Mucosa of descending colon (tissue), 3 donors: Measurements from ENCODE around the gene TDRD9. TPM values are rescaled to one million over a fixed set of nuclear protein-coding genes. Genes with fewer than 3 reads are reported as not detected.

Experiments used
- ATAC-seq: fragments of 200-7000 bp; cut with Tn5 transposase; one replicate; pipeline ENCODE4 v1.9.1; 2020; ENCODE audit warnings: mild to moderate bottlenecking, moderate library complexity
- DNase-seq, 3 donors: peaks; one replicate each; pipeline ENCODE4 v3.0.0-alpha.2; 2020
- H3K36me3 ChIP-seq: fragments of 200-600 bp; one replicate; pipeline ENCODE4 v1.8.0; 2021; ENCODE audit warnings: low read depth, mild to moderate bottlenecking
- H3K4me1 ChIP-seq: fragments of 200-600 bp; one replicate; pipeline ENCODE4 v1.8.0; 2021; ENCODE audit warnings: low read depth, mild to moderate bottlenecking
- H3K4me3 ChIP-seq: fragments of 200-600 bp; one replicate; pipeline ENCODE4 v1.8.0; 2021; ENCODE audit warnings: mild to moderate bottlenecking
- H3K9me3 ChIP-seq: fragments of 200-600 bp; one replicate; pipeline ENCODE4 v1.8.0; 2021; ENCODE audit warnings: mild to moderate bottlenecking
- intact Hi-C, 2 donors: fragments of 100-400 bp; cut with DNase I in 1 of 2; cut with micrococcal nuclease in 1 of 2; formaldehyde crosslinking; loops; one replicate each; pipeline versions ENCODE4 v1.11.0 to v1.11.1; 2022; cut with DNase I, micrococcal nuclease
- total RNA-seq, 3 donors: library from RNA; stranded (reverse); fragmentation: NEBNext Ultra II Directional in 2 of 3; extraction: Animal tissue kit (Norgen Biotek cat#: 25700) in 2 of 3; gene quantifications; one replicate each; pipeline versions ENCODE4 v1.2.1 to v1.2.4, GENCODE V29; 2021 to 2023
- TF ChIP-seq, protein P1 (sequence below): fragments of 200-600 bp; IDR thresholded peaks from one replicate; pipeline ENCODE4 v1.8.0; 2022; ENCODE audit warnings: antibody characterized with exemption, mild to moderate bottlenecking
- donor health status: DM: no; HTN: no; CAD: no; lungs with moderate emphysema.
- donor health status: DM: no; HTN: no; CAD: no.
- donor health status: DM: no; HTN: yes; CAD: no.

The TDRD9 gene
- total RNA-seq, 3 donors from 2014 or later: 0.39 to 0.98 (median 0.63) TPM

DNA sequence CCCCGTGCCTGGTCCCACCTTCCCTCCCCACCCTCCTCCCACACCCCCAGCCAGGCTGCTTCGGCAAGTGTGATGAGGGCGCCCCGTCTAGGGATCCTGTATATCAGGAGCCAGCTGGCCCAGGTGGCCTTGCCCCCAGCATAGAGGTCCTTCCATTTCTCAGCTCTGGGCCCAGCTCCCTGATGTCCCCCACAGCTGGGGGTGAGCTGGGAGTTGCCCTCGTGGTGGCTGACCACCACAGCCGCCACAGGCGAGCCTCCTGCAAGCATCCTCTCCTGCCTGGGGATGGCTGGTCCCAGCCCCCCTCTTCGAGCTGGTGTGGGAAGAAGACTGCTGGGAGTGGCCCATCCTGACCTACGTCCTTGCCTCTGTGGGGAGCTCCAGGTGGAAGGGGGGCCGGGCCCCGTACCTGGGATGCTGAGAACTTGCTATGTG, 164.7 kb downstream of the TDRD9 start:
- no peak overlapping the region for H3K4me3 ChIP-seq
- DNase-seq (peak in 1 of 3 donors; percentile 35), ATAC-seq (no peak)
- H3K9me3 ChIP-seq: no peaks in the 10 kb centered on the region
- TF ChIP-seq, protein P1, sequence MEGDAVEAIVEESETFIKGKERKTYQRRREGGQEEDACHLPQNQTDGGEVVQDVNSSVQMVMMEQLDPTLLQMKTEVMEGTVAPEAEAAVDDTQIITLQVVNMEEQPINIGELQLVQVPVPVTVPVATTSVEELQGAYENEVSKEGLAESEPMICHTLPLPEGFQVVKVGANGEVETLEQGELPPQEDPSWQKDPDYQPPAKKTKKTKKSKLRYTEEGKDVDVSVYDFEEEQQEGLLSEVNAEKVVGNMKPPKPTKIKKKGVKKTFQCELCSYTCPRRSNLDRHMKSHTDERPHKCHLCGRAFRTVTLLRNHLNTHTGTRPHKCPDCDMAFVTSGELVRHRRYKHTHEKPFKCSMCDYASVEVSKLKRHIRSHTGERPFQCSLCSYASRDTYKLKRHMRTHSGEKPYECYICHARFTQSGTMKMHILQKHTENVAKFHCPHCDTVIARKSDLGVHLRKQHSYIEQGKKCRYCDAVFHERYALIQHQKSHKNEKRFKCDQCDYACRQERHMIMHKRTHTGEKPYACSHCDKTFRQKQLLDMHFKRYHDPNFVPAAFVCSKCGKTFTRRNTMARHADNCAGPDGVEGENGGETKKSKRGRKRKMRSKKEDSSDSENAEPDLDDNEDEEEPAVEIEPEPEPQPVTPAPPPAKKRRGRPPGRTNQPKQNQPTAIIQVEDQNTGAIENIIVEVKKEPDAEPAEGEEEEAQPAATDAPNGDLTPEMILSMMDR: no peak
- intact Hi-C loops: no loop called here
- H3K36me3 ChIP-seq: no peaks in the 10 kb centered on the region
- peaks cover 18% of the 10 kb centered on the region for H3K4me1 ChIP-seq

DNA sequence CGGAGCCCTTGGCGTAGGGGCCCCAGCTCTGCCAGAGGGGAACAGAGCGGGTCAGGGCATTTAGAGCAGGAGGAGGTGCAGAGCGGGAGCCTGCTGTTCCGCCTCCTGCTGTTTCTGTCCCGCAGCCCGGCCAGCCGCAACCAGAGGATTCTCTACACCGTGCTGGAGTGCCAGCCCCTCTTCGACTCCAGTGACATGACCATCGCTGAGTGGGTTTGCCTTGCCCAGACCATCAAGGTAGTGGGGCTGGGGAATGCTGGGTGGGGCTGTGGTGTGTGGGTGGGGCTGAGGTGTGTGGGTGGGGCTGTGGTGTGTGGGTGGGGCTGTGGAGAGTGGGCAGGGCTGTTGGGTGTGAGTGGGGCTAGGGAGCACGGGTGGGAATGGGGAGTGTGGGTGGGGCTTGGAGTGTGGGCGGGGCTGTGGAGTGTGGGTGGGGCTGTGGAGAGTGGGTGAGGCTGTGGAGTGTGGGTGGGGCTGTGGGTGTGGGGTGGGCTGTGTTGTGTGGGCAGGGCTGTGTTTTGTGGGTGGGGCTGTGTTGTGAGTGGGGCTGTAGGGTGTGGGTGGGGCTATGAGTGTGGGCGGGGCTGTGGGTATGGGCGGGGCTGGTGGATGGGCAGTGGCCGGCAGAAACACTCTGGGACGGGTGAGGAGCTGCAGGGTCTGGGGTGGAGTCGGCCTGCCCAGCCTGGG, 165.3 kb downstream of the TDRD9 start:
- Histone ChIP-seq H3K36me3 (no peaks in the 10 kb centered on the region), H3K4me1 (peaks cover 12% of the 10 kb centered on the region), H3K9me3 (no peaks in the 10 kb centered on the region), H3K4me3 (no peak overlapping the region)
- ATAC-seq (peak; percentile 74), DNase-seq (peak; percentile 53 to 73 (median 70))
- intact Hi-C loops: no loop called here
- TF ChIP-seq, protein P1: no peak

DNA sequence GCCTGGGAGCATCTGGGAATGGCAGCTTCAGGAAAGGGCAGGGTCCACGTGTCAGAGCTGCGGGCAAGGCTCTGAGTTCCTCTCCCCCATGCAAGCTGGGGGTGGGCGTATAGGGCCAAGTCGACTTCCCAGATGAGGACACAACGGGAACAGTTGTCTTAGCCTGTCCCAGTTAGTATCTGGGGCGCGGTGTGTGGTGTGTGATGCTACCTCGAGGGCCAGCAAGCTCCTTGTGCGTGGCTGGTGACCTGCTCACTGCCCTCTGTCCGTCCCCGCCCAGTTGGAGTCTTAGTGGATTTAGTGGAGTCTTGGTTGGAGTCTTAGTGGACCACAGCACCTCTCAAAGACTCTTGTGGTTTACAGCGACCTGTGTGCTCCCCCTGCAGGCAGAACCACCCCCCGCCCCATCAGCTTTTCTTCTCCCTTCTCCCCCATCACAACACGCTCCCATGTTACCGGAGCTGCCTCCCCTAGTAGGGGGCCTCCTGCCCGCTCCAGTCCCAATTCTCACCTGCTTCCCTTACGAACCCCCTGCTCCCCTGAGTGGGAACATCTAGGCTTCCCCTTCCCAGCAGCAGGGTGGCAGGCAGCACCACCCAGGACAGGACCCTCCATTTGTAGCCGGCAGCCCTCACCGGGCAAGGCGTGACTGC, 165.9 kb downstream of the TDRD9 start:
- Histone ChIP-seq H3K4me1 (peaks cover 10% of the 10 kb centered on the region), H3K4me3 (no peak overlapping the region), H3K36me3 (no peaks in the 10 kb centered on the region), H3K9me3 (no peaks in the 10 kb centered on the region)
- intact Hi-C loops: no loop called here
- ATAC-seq (peak; percentile 10), DNase-seq (peak in 2 of 3 donors; percentile 58 to 62)
- TF ChIP-seq, protein P1: no peak

DNA sequence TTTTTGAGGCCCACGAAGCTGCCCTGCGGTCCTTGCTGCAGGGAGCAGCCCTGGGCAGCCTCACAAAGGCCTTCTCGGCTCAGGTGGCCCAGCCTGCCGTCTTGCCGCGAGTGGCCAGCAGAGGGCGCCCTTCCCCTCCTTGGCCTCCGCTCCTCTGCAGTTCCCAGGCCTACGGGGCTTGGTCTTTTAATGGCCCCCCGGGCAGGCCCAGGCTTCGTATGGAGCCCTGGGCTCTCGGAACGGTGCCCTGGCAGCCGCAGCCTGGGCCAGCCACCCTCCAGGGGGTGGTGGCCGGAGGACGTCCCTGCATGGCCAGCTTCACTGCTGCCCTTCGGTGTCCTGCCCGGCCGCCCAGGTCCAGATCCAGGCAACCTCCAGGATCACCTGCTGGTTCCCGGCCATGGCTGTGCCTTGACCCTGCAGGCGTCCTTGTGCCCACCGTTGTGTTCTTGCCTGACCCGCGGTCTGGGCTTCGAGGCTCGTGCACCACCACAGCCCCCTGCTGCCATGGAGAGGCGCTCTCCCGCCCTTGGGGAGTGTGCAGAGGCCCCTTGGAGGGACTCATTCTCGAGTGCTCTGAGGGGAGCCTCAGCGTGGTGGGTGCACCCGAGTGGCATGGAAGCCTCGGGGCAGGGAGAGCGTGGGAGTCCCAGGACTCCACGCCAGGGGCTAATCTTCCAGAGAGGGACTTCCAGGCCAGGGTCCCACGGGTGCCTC, 166.6 kb downstream of the TDRD9 start:
- H3K4me1 ChIP-seq: peaks cover 11% of the 10 kb centered on the region
- no peak overlapping the region for H3K4me3 ChIP-seq
- TF ChIP-seq, protein P1: peak; percentile 85
- DNase-seq (peak; percentile 73 to 89 (median 89)), ATAC-seq (peak; percentile 83)
- H3K9me3 ChIP-seq: no peaks in the 10 kb centered on the region
- intact Hi-C loops: no loop called here
- no peaks in the 10 kb centered on the region for H3K36me3 ChIP-seq

DNA sequence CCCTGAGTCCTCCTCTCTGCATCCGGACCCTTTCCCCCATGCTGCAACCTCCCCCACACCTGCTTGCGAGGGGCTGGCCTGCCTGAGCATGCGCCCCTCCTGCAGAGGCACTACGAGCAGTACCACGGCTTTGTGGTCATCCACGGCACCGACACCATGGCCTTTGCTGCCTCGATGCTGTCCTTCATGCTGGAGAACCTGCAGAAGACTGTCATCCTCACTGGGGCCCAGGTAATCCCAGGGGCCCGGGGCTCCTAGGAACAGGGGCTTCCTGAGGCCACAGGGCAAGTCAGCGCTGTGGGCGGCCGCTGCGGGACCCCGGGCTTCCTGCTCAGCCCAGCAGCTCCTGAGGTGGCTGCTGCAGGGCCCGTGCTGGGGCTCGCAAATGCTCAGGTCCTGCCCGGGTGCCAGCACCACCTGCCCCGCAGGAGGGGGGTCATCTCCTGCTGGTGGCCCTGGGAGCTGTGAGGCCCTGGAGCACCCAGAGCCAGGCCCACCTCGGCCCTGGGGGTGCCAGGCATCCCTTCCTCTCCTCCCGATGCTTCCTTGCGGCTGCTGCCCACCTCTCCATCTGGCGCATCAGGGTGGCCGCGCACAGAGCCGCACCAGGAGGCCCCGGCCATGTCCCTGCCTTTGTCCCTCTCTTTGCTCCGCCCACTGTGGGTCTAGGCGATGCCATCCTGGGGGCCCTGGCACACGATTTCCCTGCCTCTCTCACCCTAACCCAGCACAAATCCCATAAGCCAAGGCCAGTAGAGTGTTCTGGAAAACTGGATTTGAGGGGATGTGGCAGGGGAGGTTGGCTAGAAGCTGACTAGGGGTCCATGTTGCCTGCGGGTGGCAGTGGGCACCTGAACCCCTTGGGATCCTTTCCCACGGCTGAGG, 167.4 kb downstream of the TDRD9 start:
- intact Hi-C loops: no loop called here
- Histone ChIP-seq H3K4me3 (no peak overlapping the region), H3K36me3 (no peaks in the 10 kb centered on the region), H3K4me1 (peaks cover 17% of the 10 kb centered on the region), H3K9me3 (no peaks in the 10 kb centered on the region)
- ATAC-seq: no peak
- TF ChIP-seq, protein P1: no peak
- DNase-seq: peak in 2 of 3 donors; percentile 27 to 43
